Thoracic aorta (tissue), 2 donors: ENCODE data around the gene DSCAM. TPM values are rescaled to one million over a fixed set of nuclear protein-coding genes. Genes with fewer than 3 reads are reported as not detected.

Experiments used
- ATAC-seq: fragments of 150-250 bp; one replicate; pipeline ENCODE4 v1.8.0; 2017; ENCODE audit warnings: low read depth; ENCODE audit not compliant: insufficient number of reproducible peaks, low FRiP score
- DNase-seq: peaks from one replicate; pipeline ENCODE4 v3.0.0-alpha.2; 2020; ENCODE audit warnings: low spot score
- H3K27ac ChIP-seq, 2 donors: fragments of 200-600 bp; sonication (generic); 1 replicate in 1 of 2; 2 replicates in 1 of 2; pipeline ENCODE4 v1.5.1; 2016; ENCODE audit warnings: mild to moderate bottlenecking in 2 of 2, moderate library complexity in 2 of 2
- H3K27me3 ChIP-seq: fragments of 200-600 bp; sonication (generic); replicated peaks from 2 replicates; pipeline ENCODE4 v1.6.0; 2016; ENCODE audit warnings: mild to moderate bottlenecking; ENCODE audit not compliant: insufficient read depth
- H3K36me3 ChIP-seq: fragments of 200-600 bp; sonication (generic); one replicate; pipeline ENCODE4 v1.5.1; 2016
- H3K4me1 ChIP-seq, 2 donors: fragments of 200-600 bp; sonication (generic); 1 replicate in 1 of 2; 2 replicates in 1 of 2; pipeline versions ENCODE4 v1.5.1 to v1.6.0; 2016; ENCODE audit warnings: low read depth in 2 of 2, mild to moderate bottlenecking in 1 of 2; ENCODE audit not compliant: control insufficient read depth in 1 of 2
- H3K4me3 ChIP-seq: fragments of 200-600 bp; sonication (generic); 2 replicates; pipeline ENCODE4 v1.5.1; 2016; ENCODE audit warnings: mild to moderate bottlenecking
- H3K9me3 ChIP-seq: fragments of 200-600 bp; sonication (generic); 2 replicates; pipeline ENCODE4 v1.5.1; 2016
- total RNA-seq, 2 donors: library from RNA; depleted of rRNA; stranded (reverse); fragments of >200 nt; gene quantifications; one replicate each; pipeline versions ENCODE4 v1.1.0 to v1.2.3, GENCODE V29; 2016
- TF ChIP-seq, protein P1 (sequence below): fragments of 200-600 bp; sonication (generic); IDR thresholded peaks from one replicate; pipeline ENCODE4 v1.5.1; 2019; ENCODE audit warnings: antibody characterized with exemption

DSCAM gene
- total RNA-seq, 2 donors from 2014 or later: not detected

DNA sequence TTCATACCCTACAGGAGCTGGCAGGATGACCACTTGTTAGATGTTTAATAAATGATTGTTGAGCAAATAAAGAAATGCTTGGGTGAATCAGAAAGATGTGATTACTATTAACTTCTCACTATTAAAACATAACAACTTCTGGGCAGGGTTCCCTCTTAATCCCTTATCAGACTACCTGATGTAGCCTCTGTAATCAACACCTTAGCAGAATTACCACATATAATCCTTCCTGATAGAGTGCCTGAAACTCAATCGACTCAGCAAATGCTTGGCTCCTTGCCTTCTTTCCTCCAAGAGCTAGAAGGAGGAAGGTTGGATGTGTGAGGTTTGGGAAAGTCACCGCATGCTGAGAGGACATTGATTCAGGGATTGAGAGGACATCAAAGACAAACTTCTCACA lies 34.8 kb upstream of the DSCAM start:
- Histone ChIP-seq H3K4me3 (no peak overlapping the region), H3K9me3 (no peaks in the 10 kb centered on the region), H3K36me3 (no peaks in the 10 kb centered on the region), H3K27ac (no peak overlapping the region), H3K27me3 (no peaks in the 10 kb centered on the region), H3K4me1 (no peaks in the 10 kb centered on the region)
- DNase-seq (no peak), ATAC-seq (no peak)
- TF ChIP-seq, protein P1, sequence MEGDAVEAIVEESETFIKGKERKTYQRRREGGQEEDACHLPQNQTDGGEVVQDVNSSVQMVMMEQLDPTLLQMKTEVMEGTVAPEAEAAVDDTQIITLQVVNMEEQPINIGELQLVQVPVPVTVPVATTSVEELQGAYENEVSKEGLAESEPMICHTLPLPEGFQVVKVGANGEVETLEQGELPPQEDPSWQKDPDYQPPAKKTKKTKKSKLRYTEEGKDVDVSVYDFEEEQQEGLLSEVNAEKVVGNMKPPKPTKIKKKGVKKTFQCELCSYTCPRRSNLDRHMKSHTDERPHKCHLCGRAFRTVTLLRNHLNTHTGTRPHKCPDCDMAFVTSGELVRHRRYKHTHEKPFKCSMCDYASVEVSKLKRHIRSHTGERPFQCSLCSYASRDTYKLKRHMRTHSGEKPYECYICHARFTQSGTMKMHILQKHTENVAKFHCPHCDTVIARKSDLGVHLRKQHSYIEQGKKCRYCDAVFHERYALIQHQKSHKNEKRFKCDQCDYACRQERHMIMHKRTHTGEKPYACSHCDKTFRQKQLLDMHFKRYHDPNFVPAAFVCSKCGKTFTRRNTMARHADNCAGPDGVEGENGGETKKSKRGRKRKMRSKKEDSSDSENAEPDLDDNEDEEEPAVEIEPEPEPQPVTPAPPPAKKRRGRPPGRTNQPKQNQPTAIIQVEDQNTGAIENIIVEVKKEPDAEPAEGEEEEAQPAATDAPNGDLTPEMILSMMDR: no peak

DNA sequence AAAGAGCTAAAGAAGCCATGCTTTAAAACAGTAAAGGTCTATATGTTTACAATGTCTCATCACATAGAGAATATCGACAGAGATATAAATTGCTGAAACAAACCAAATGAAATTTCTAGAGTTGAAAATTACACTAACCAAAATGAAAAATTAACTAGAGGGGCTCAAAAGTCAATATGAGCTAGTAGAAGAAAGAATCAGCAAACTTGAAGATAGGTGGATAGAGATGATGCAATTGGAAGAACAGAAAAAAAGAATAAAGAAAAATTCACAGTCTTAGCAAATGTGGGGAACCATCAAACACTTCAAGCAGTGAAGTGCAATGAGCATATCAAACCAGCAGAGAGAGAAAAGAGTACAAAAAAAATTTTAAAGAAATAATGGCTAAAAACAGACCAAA lies 24.1 kb upstream of the DSCAM start:
- Histone ChIP-seq H3K9me3 (no peaks in the 10 kb centered on the region), H3K36me3 (no peaks in the 10 kb centered on the region), H3K27me3 (no peaks in the 10 kb centered on the region), H3K4me1 (no peaks in the 10 kb centered on the region), H3K4me3 (no peak overlapping the region), H3K27ac (no peak overlapping the region)
- ATAC-seq (no peak), DNase-seq (no peak)
- TF ChIP-seq, protein P1: no peak

DNA sequence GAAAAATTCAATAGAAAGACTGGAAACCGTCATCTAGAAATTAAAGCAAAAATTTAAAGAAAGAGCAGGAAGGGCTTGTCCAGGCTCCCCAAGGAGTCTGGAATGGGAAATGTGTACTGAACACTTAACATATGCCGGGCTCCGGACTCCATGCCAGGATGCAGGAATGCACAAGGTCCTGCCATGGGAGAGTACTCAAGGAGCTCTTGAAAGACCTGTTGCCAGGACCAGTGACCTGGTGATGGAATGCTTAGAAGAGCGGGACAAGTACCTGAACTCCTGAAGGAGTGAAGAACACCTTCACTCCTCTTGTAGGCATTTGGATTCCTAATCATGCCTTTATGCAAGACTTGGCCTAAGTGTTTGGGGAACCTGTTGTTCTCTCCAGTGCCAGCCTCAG lies 16.9 kb upstream of the DSCAM start:
- H3K36me3 ChIP-seq: no peaks in the 10 kb centered on the region

DNA sequence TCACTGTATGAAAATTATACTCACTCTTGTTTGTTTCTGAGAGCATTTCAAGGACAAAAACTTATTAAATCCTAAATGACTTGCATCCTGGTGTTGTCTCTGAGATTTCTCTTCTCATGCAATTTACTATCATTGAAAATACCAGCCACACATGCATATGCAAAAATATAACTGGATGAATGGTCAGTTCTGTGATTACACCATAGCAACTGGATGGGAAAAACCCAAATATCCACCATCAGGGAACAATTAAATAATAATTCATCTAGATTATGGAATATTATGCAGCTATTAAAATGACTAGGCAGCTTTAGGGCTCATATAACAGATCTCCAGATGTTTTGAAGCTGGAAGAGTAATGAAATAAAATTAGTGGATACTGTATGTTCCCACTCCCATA lies 11.6 kb upstream of the DSCAM start:
- Histone ChIP-seq H3K4me1 (no peaks in the 10 kb centered on the region), H3K9me3 (no peaks in the 10 kb centered on the region), H3K27ac (no peak overlapping the region), H3K27me3 (no peaks in the 10 kb centered on the region), H3K36me3 (no peaks in the 10 kb centered on the region), H3K4me3 (no peak overlapping the region)
- no peak for DNase-seq
- TF ChIP-seq, protein P1: no peak
- no peak for ATAC-seq

More for the DNA sequence above, 16.9 kb upstream of the DSCAM start:
- no peaks in the 10 kb centered on the region for H3K27me3 ChIP-seq
- no peak overlapping the region for H3K4me3 ChIP-seq
- H3K27ac ChIP-seq: no peak overlapping the region
- ATAC-seq: no peak
- no peak for DNase-seq
- no peaks in the 10 kb centered on the region for H3K9me3 ChIP-seq
- TF ChIP-seq, protein P1: no peak
- no peaks in the 10 kb centered on the region for H3K4me1 ChIP-seq

DNA sequence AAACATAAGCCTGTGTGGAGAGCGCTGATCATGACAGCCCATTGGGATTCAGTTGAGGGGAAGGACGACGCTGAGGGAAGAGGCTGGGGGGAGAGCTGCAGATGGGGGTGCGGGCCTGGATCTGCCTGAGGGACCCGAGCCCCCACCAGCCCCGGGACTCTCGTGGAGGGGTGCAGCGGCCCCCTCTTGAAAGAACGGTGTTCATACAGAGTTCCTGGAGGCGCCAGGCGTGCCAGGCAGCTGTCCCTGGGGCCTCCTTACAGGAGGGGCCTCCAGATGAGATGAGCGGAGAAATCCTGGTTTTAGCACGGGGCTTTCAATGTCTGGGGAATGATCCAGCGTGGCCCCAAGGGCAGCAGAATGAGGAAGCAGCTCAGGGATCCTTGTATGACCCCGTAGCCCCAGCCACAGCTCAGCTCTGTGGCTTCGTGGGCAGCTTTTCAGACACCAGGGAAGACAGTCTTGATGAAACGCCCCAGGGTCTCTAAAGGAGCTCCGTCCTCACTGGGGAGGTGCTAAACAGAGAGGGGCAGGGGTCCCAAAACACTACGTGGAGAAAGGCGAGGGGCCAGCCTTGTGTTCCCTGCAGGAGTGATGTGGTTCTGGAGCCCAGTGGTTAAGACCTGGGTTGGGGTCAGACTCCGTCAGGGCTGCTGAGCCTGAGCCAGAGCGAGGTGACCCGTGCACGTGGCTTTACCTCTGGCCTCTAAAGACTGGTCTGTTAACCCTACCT lies 7.2 kb upstream of the DSCAM start:
- ATAC-seq (no peak), DNase-seq (no peak)
- H3K4me1 ChIP-seq: no peaks in the 10 kb centered on the region
- no peak overlapping the region for H3K4me3 ChIP-seq
- TF ChIP-seq, protein P1: no peak
- H3K27ac ChIP-seq: no peak overlapping the region
- H3K27me3 ChIP-seq: no peaks in the 10 kb centered on the region
- H3K36me3 ChIP-seq: no peaks in the 10 kb centered on the region
- no peaks in the 10 kb centered on the region for H3K9me3 ChIP-seq
